Measurements from ENCODE around the gene CERS4.
A peak's percentile ranks its signal among the peaks of the same experiment; 100 is the strongest.

The CERS4 gene

GRCh38 chr19:8208119-8208921 is 850 bp upstream of the CERS4 start:
- H4K20me1 ChIP-seq (ENCODE audit: insufficient read depth, low read length): peaks cover 17% of the 10 kb centered on the region
- H3K4me2 ChIP-seq (ENCODE audit: low read length): peak overlapping the region; percentile 89
- H3K4me3 ChIP-seq (ENCODE audit: low read length): peak overlapping the region; percentile 85
- no peaks in the 10 kb centered on the region for H3K9me3 ChIP-seq (ENCODE audit: insufficient read depth, low read length)
- H3K27me3 ChIP-seq (ENCODE audit: low read depth, low read length): no peaks in the 10 kb centered on the region
- H2AFZ ChIP-seq (ENCODE audit: low read depth, low read length): 0 out of 2 replicates have a peak overlapping the region, but pooled peaks have one; percentile 34
- peaks cover 5% of the 10 kb centered on the region for H3K36me3 ChIP-seq (replicated peaks; ENCODE audit: low read depth, low read length)
- peaks cover 34% of the 10 kb centered on the region for H3K79me2 ChIP-seq (ENCODE audit: low read length)
- H3K9ac ChIP-seq (ENCODE audit: low read length): peak overlapping the region; percentile 77
- peaks cover 18% of the 10 kb centered on the region for H3K4me1 ChIP-seq (ENCODE audit: low read length)
- H3K27ac ChIP-seq (ENCODE audit: low read length): peak overlapping the region; percentile 45
- TF ChIP-seq CTCF (IDR thresholded peaks at IDR 0.05; ENCODE audit: low read depth, low read length) (no peak), EZH2phosphoT487 (IDR thresholded peaks at IDR 0.05; ENCODE audit: low read depth) (no peak)

DNA sequence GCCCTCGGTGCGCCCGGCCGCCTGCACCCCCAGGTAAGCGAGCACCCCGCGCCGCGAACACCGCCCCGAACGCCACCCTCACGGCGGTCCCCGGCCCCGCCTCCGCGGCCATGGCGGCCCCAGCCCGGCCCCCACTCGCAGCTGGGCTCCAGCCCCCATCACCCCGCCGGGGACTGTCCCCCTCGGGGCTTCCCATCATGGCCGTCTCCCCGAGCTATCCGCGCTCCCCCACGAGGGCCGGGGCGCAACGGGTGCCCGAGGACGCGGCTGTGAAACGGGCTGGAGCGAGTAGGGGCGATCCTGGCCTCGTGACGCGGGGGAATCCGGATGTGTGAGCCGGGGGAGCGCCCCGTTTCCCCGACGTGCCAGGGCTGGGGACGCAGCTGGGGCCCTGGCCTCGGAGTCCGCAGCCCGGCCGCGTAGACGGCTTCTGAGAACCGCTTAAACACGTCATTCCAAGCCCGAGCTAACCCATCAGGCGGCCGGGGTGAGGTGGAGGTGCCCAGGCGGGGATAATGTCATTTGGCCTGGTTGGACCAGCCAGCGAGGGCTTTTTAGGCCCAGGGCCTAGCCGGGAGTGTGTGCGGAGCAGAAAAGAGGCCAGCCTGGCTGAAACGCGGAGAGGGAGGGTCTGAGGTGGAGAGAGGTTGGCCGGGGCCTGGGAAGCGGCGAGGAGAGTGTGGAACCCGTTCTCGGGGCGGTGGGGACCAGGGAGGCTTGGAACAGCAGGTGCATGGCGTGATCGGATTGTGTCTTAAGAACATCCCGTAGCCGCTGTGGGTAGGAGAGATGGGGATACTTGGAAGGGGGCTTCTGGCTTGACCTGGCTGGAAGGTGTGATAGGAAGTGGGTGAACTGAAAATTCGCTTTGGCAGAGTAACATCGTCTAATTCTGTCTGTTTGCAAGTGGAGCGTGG is 550 bp downstream of the CERS4 start:
- no peak for TF ChIP-seq CTCF (IDR thresholded peaks at IDR 0.05; ENCODE audit: low read depth, low read length)
- no peak for TF ChIP-seq EZH2phosphoT487 (IDR thresholded peaks at IDR 0.05; ENCODE audit: low read depth)

GRCh38 chr19:8210421-8211101 is 1.4 kb downstream of the CERS4 start:
- Histone ChIP-seq H4K20me1 (ENCODE audit: insufficient read depth, low read length) (peaks cover 29% of the 10 kb centered on the region), H3K4me2 (ENCODE audit: low read length) (peak overlapping the region; percentile 92), H3K27ac (ENCODE audit: low read length) (peak overlapping the region; percentile 64; the same call in 1 of the 2 replicates), H3K79me2 (ENCODE audit: low read length) (peaks cover 44% of the 10 kb centered on the region), H2AFZ (ENCODE audit: low read depth, low read length) (no peak overlapping the region), H3K27me3 (ENCODE audit: low read depth, low read length) (no peaks in the 10 kb centered on the region), H3K4me3 (ENCODE audit: low read length) (peak overlapping the region; percentile 86), H3K4me1 (ENCODE audit: low read length) (peaks cover 18% of the 10 kb centered on the region), H3K9me3 (ENCODE audit: insufficient read depth, low read length) (no peaks in the 10 kb centered on the region), H3K36me3 (replicated peaks; ENCODE audit: low read depth, low read length) (peaks cover 16% of the 10 kb centered on the region), H3K9ac (ENCODE audit: low read length) (peak overlapping the region; percentile 91)
- TF ChIP-seq EZH2phosphoT487 (IDR thresholded peaks at IDR 0.05; ENCODE audit: low read depth): no peak
- TF ChIP-seq CTCF (IDR thresholded peaks at IDR 0.05; ENCODE audit: low read depth, low read length): no peak

More for the DNA sequence above, 550 bp downstream of the CERS4 start:
- Histone ChIP-seq H3K9ac (ENCODE audit: low read length) (peak overlapping the region; percentile 91), H3K4me2 (ENCODE audit: low read length) (peak overlapping the region; percentile 92), H3K79me2 (ENCODE audit: low read length) (peaks cover 42% of the 10 kb centered on the region), H3K4me3 (ENCODE audit: low read length) (peak overlapping the region; percentile 86), H3K36me3 (replicated peaks; ENCODE audit: low read depth, low read length) (peaks cover 14% of the 10 kb centered on the region), H2AFZ (ENCODE audit: low read depth, low read length) (peak overlapping the region; percentile 26; the same call in 1 of the 2 replicates), H4K20me1 (ENCODE audit: insufficient read depth, low read length) (peaks cover 27% of the 10 kb centered on the region), H3K4me1 (ENCODE audit: low read length) (peaks cover 18% of the 10 kb centered on the region), H3K27ac (ENCODE audit: low read length) (peak overlapping the region; percentile 64), H3K9me3 (ENCODE audit: insufficient read depth, low read length) (no peaks in the 10 kb centered on the region), H3K27me3 (ENCODE audit: low read depth, low read length) (no peaks in the 10 kb centered on the region)
